ENCODE results near the gene ISCA1.

ISCA1 gene

DNA sequence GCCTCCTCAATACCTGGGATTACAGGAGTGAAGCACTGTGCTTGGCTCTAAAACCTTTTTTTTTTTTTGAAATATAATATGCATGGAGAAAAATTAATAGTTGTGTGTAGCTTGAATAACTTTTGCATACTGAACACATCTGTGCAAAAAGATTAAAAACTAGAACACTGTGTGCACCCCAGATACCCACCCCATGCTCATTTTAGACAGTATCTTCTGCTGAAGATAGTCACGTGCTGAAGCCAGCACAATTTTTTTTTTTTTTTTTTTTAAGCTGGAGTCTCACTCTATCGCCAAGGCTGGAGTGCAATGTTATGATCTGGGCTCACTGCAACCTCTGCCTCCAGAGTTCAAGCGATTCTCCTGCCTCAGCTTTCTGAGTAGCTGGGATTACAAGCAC, 62.7 kb downstream of the ISCA1 start:
- H3K27ac ChIP-seq (replicated peaks), result no peak overlapping the region
- H3K4me3 ChIP-seq (replicated peaks; ENCODE audit: insufficient read depth, low read length), result no peak overlapping the region
- TF ChIP-seq SPI1 (IDR thresholded peaks at IDR 0.05; ENCODE audit: borderline replicate concordance, low read depth) (no peak), POLR2AphosphoS5 (IDR thresholded peaks at IDR 0.05; ENCODE audit: low read depth) (no peak), GABPA (IDR thresholded peaks at IDR 0.05; ENCODE audit: low read depth) (no peak), REST (IDR thresholded peaks at IDR 0.05; ENCODE audit: insufficient replicate concordance, low read depth) (no peak), CTCF (IDR thresholded peaks at IDR 0.05; ENCODE audit: insufficient read depth, low read length) (no peak)

DNA sequence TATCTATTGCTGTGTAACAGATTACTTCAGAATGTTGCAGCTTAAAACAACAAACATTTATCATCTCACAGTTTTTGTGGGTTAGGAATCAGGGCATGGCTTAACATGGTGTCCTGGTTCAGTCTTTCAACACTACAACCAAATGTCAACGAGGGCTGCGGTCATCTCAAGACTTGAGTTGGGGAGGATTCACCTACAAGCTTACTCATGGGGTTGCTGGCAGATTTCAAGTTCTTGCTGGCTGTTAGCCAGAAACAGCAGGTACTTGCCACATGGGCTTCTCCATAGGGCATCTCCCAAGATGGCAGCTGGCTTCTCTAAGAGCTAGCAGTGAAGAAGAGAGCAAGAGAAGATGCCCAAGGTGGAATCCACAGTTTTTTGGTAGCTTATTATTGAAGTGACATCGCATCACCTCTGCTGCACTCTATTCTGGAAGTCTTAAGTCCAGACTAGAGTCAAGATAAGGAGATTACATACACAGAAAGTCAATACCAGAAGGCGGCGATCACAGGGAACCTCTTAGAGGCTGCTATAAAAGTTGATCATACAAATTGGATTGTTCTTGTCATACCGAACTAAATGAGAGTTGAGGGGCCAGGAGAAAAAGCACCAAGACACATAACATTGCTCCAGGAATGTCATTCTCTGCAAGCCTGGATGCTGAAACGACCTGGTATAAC, 65.1 kb downstream of the ISCA1 start:
- DNase-seq (ENCODE audit: low read depth in 1 of 2, low spot score in 1 of 2), result no peak
- no peak overlapping the region for H3K27ac ChIP-seq (replicated peaks)
- TF ChIP-seq REST (IDR thresholded peaks at IDR 0.05; ENCODE audit: insufficient replicate concordance, low read depth) (no peak), GABPA (IDR thresholded peaks at IDR 0.05; ENCODE audit: low read depth) (no peak), POLR2AphosphoS5 (IDR thresholded peaks at IDR 0.05; ENCODE audit: low read depth) (no peak), SPI1 (IDR thresholded peaks at IDR 0.05; ENCODE audit: borderline replicate concordance, low read depth) (no peak), CTCF (IDR thresholded peaks at IDR 0.05; ENCODE audit: insufficient read depth, low read length) (no peak)
- no peaks in the 10 kb centered on the region for H3K27me3 ChIP-seq (ENCODE audit: insufficient read depth, poor library complexity, severe bottlenecking)
- no peak overlapping the region for H3K4me3 ChIP-seq (replicated peaks; ENCODE audit: insufficient read depth, low read length)

More for the DNA sequence above, 62.7 kb downstream of the ISCA1 start:
- no peak for DNase-seq (ENCODE audit: low read depth in 1 of 2, low spot score in 1 of 2)
- no peaks in the 10 kb centered on the region for H3K27me3 ChIP-seq (ENCODE audit: insufficient read depth, poor library complexity, severe bottlenecking)
